ENCODE results near the gene ACTN4.

DNA sequence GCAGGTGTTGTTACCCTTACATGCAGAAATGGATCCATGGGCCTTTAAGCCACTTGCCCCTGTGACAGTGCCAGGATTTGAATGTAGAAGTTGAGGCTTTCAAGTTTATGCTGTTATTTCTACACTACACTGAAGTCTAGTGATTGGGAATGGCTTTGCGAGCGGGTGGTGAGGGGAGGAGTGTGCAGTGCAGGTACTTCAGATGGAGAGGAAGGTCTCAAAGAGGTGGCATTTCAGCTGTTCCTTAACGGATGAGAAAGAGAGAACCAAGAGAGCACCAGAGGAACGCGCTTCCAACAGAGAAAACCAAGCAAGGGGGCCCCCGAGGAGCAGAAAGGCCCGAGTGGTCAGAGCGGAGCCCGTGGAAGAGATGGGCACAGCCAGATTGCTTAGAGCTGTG, 13.3 kb downstream of the ACTN4 start:
- no peak for TF ChIP-seq CHD2 (IDR thresholded peaks at IDR 0.05; ENCODE audit: borderline replicate concordance, low read depth, low read length)
- no peak for TF ChIP-seq EP300 (IDR thresholded peaks at IDR 0.05; ENCODE audit: borderline replicate concordance in 1 of 2, control insufficient read depth in 1 of 2, low read depth in 2 of 2, low read length in 2 of 2)
- TF ChIP-seq, protein P1, sequence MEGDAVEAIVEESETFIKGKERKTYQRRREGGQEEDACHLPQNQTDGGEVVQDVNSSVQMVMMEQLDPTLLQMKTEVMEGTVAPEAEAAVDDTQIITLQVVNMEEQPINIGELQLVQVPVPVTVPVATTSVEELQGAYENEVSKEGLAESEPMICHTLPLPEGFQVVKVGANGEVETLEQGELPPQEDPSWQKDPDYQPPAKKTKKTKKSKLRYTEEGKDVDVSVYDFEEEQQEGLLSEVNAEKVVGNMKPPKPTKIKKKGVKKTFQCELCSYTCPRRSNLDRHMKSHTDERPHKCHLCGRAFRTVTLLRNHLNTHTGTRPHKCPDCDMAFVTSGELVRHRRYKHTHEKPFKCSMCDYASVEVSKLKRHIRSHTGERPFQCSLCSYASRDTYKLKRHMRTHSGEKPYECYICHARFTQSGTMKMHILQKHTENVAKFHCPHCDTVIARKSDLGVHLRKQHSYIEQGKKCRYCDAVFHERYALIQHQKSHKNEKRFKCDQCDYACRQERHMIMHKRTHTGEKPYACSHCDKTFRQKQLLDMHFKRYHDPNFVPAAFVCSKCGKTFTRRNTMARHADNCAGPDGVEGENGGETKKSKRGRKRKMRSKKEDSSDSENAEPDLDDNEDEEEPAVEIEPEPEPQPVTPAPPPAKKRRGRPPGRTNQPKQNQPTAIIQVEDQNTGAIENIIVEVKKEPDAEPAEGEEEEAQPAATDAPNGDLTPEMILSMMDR (IDR thresholded peaks at IDR 0.05 in 2 of 3, conservative IDR thresholded peaks at IDR 0.05 in 1 of 3; ENCODE audit: control insufficient read depth in 2 of 3, extremely low read depth in 1 of 3, insufficient read depth in 1 of 3, low read depth in 3 of 3, low read length in 3 of 3): no peak
- no peak for TF ChIP-seq CBX3 (IDR thresholded peaks at IDR 0.05; ENCODE audit: borderline replicate concordance, low read depth)
- TF ChIP-seq FOXM1 (IDR thresholded peaks at IDR 0.05; ENCODE audit: low read depth, low read length): no peak
- TF ChIP-seq CEBPB (IDR thresholded peaks at IDR 0.05; ENCODE audit: borderline replicate concordance in 1 of 2, low read depth in 2 of 2, low read length in 2 of 2): no peak
- no peak for TF ChIP-seq FOS (IDR thresholded peaks at IDR 0.05; ENCODE audit: borderline replicate concordance, extremely low read depth, insufficient read length)
- TF ChIP-seq BACH1 (IDR thresholded peaks at IDR 0.05; ENCODE audit: borderline replicate concordance): no peak
- TF ChIP-seq PAX5 (IDR thresholded peaks at IDR 0.05; ENCODE audit: borderline replicate concordance, low read depth, low read length): no peak
- TF ChIP-seq ESRRA (IDR thresholded peaks at IDR 0.05; ENCODE audit: low read length): no peak
- no peak for TF ChIP-seq POLR2AphosphoS5 (IDR thresholded peaks at IDR 0.05; ENCODE audit: low read length)
- no peak for TF ChIP-seq NBN (IDR thresholded peaks at IDR 0.05)
- TF ChIP-seq KDM1A (IDR thresholded peaks at IDR 0.05; ENCODE audit: borderline replicate concordance): no peak

Data from GM12878 (cell line).